ENCODE data around the gene CDKN2A. TPM values are rescaled to one million over a fixed set of nuclear protein-coding genes. Genes with fewer than 3 reads are reported as not detected.

The CDKN2A gene
- total RNA-seq, 3 donors from 2014 or later (not counting 1 experiment from before 2014, with no cell fraction given) = 3.5 to 7.7 (median 3.8) TPM

GRCh38 chr9:21976334-21976875 is 17.8 kb downstream of the CDKN2A start:
- no peaks in the 10 kb centered on the region for H3K9me3 ChIP-seq (ENCODE audit: control insufficient read depth, insufficient read depth, low read length)
- Mint-ChIP-seq H3K36me3 (no peaks in the 10 kb centered on the region), H3K9me3 (no peaks in the 10 kb centered on the region), H3K4me3 (no peak overlapping the region), H3K27me3 (ENCODE audit: low read depth in 2 of 2) (peaks cover 76 to 87% of the 10 kb centered on the region in 2 donors), H3K27ac (no peak overlapping the region), H3K4me1 (peaks cover 18 to 20% of the 10 kb centered on the region in 2 donors)
- no peak for TF ChIP-seq CTCF (IDR thresholded peaks at IDR 0.05)
- intact Hi-C loops (cut with micrococcal nuclease) = loop anchor here (10.0 kb wide), 1 partner anchor 92 kb away; no protein-coding TSS in a partner anchor
- H3K4me3 ChIP-seq (ENCODE audit: low read length) = no peak overlapping the region
- H3K27ac ChIP-seq (ENCODE audit: low read length) = no peak overlapping the region
- H3K27me3 ChIP-seq (ENCODE audit: control insufficient read depth, insufficient read depth, low read length) = peaks cover 91% of the 10 kb centered on the region
- DNase-seq = no peak
- 28% methylated on average over 18 of the region's 19 CpGs for WGBS (ENCODE audit: insufficient coverage)
- no peak for ATAC-seq
- H3K4me1 ChIP-seq (ENCODE audit: control insufficient read depth, insufficient read depth, low read length) = peaks cover 19% of the 10 kb centered on the region
- H3K36me3 ChIP-seq (ENCODE audit: control insufficient read depth, insufficient read depth, low read length) = no peaks in the 10 kb centered on the region

GRCh38 chr9:21974722-21975409 is 19.3 kb downstream of the CDKN2A start:
- H3K27ac ChIP-seq (ENCODE audit: low read length) = no peak overlapping the region
- Mint-ChIP-seq H3K4me1 (peaks cover 20 to 21% of the 10 kb centered on the region in 2 donors), H3K4me3 (peak overlapping the region; percentile 76), H3K9me3 (no peaks in the 10 kb centered on the region), H3K36me3 (no peaks in the 10 kb centered on the region), H3K27me3 (ENCODE audit: low read depth in 2 of 2) (peaks cover 81 to 90% of the 10 kb centered on the region in 2 donors), H3K27ac (peak overlapping the region in 1 of 2 donors; percentile 29)
- H3K36me3 ChIP-seq (ENCODE audit: control insufficient read depth, insufficient read depth, low read length) = no peaks in the 10 kb centered on the region
- H3K9me3 ChIP-seq (ENCODE audit: control insufficient read depth, insufficient read depth, low read length) = peaks cover 4% of the 10 kb centered on the region
- intact Hi-C loops (cut with micrococcal nuclease) = loop anchor here (10.0 kb wide), 1 partner anchor 90 kb away; no protein-coding TSS in a partner anchor
- ATAC-seq = peak; percentile 57 to 72 (median 70)
- TF ChIP-seq CTCF (IDR thresholded peaks at IDR 0.05) = no peak
- peak in 1 of 2 donors; percentile 58 for DNase-seq
- H3K4me1 ChIP-seq (ENCODE audit: control insufficient read depth, insufficient read depth, low read length) = peaks cover 19% of the 10 kb centered on the region
- under 1% methylated on average over 48 of the region's 51 CpGs for WGBS (ENCODE audit: insufficient coverage)
- H3K27me3 ChIP-seq (ENCODE audit: control insufficient read depth, insufficient read depth, low read length) = peaks cover 94% of the 10 kb centered on the region
- H3K4me3 ChIP-seq (ENCODE audit: low read length) = peak overlapping the region; percentile 30

GRCh38 chr9:21974343-21974721 is 19.9 kb downstream of the CDKN2A start:
- peaks cover 9% of the 10 kb centered on the region for H3K9me3 ChIP-seq (ENCODE audit: control insufficient read depth, insufficient read depth, low read length)
- no peak overlapping the region for H3K4me3 ChIP-seq (ENCODE audit: low read length)
- no peak overlapping the region for H3K27ac ChIP-seq (ENCODE audit: low read length)
- Mint-ChIP-seq H3K27ac (peak overlapping the region in 1 of 2 donors; percentile 29), H3K9me3 (no peaks in the 10 kb centered on the region), H3K4me1 (peaks cover 20 to 23% of the 10 kb centered on the region in 2 donors), H3K36me3 (no peaks in the 10 kb centered on the region), H3K27me3 (ENCODE audit: low read depth in 2 of 2) (peaks cover 79 to 90% of the 10 kb centered on the region in 2 donors), H3K4me3 (peak overlapping the region; percentile 76)
- no peak for TF ChIP-seq CTCF (IDR thresholded peaks at IDR 0.05)
- 4% methylated on average over 21 of the region's 21 CpGs for WGBS (ENCODE audit: insufficient coverage)
- ATAC-seq (no peak), DNase-seq (no peak)
- H3K36me3 ChIP-seq (ENCODE audit: control insufficient read depth, insufficient read depth, low read length) = no peaks in the 10 kb centered on the region
- H3K27me3 ChIP-seq (ENCODE audit: control insufficient read depth, insufficient read depth, low read length) = peaks cover 95% of the 10 kb centered on the region
- intact Hi-C loops (cut with micrococcal nuclease) = loop anchor here (10.0 kb wide), 1 partner anchor 90 kb away; no protein-coding TSS in a partner anchor
- peaks cover 19% of the 10 kb centered on the region for H3K4me1 ChIP-seq (ENCODE audit: control insufficient read depth, insufficient read depth, low read length)
